Trophoblast cell (in vitro differentiated cells and primary cell): Measurements from ENCODE around the gene AUTS2.

ENCODE experiments used
- DNase-seq, 2 donors: peaks; one replicate each; pipeline ENCODE4 v3.0.0-alpha.2; 2016
- H2AFZ ChIP-seq: 2 replicates; pipeline ENCODE4 v1.6.1; 2013; ENCODE audit warnings: low read length, moderate library complexity, mild to moderate bottlenecking; ENCODE audit not compliant: insufficient read depth, poor library complexity
- H2AK5ac ChIP-seq: 2 replicates; pipeline ENCODE4 v1.6.1; 2013; ENCODE audit warnings: mild to moderate bottlenecking, low read length
- H2BK120ac ChIP-seq: 2 replicates; pipeline ENCODE4 v1.6.1; 2013; ENCODE audit warnings: low read length, mild to moderate bottlenecking, moderate library complexity; ENCODE audit not compliant: insufficient read depth, poor library complexity
- H2BK12ac ChIP-seq: 2 replicates; pipeline ENCODE4 v1.6.1; 2013; ENCODE audit warnings: mild to moderate bottlenecking, low read length, moderate library complexity
- H2BK5ac ChIP-seq: 2 replicates; pipeline ENCODE4 v1.6.1; 2013; ENCODE audit warnings: low read length, low read depth, moderate library complexity, mild to moderate bottlenecking; ENCODE audit not compliant: poor library complexity
- H3K14ac ChIP-seq: 2 replicates; pipeline ENCODE4 v1.6.1; 2013; ENCODE audit warnings: mild to moderate bottlenecking, low read length
- H3K18ac ChIP-seq: 2 replicates; pipeline ENCODE4 v1.6.1; 2013; ENCODE audit warnings: mild to moderate bottlenecking, low read length
- H3K23ac ChIP-seq: 2 replicates; pipeline ENCODE4 v1.6.1; 2013; ENCODE audit warnings: low read length
- H3K27ac ChIP-seq: 2 replicates; pipeline ENCODE4 v1.5.1; 2013; ENCODE audit warnings: low read depth, mild to moderate bottlenecking, inconsistent platforms, low read length, moderate library complexity
- H3K27me3 ChIP-seq: 2 replicates; pipeline ENCODE4 v1.6.1; 2013; ENCODE audit warnings: inconsistent platforms, mild to moderate bottlenecking, low read length, moderate library complexity; ENCODE audit not compliant: insufficient read depth
- H3K36me3 ChIP-seq, 2 experiments: 1 replicate in 1 of 2; 2 replicates in 1 of 2; pipeline ENCODE4 v1.6.1; 2013; ENCODE audit warnings: low read length in 2 of 2, mild to moderate bottlenecking in 2 of 2, moderate library complexity in 1 of 2; ENCODE audit not compliant: insufficient read depth in 2 of 2, control insufficient read depth in 1 of 2
- H3K4ac ChIP-seq: 2 replicates; pipeline ENCODE4 v1.6.1; 2013; ENCODE audit warnings: low read depth, mild to moderate bottlenecking, low read length, moderate library complexity
- H3K4me1 ChIP-seq, 2 experiments: 1 replicate in 1 of 2; 2 replicates in 1 of 2; pipeline ENCODE4 v1.6.1; 2013; ENCODE audit warnings: low read length in 2 of 2, mild to moderate bottlenecking in 2 of 2, moderate library complexity in 1 of 2; ENCODE audit not compliant: insufficient read depth in 2 of 2, control insufficient read depth in 1 of 2
- H3K4me2 ChIP-seq: 2 replicates; pipeline ENCODE4 v1.6.1; 2013; ENCODE audit warnings: inconsistent platforms, mild to moderate bottlenecking, low read length, moderate library complexity
- H3K4me3 ChIP-seq: 2 replicates; pipeline ENCODE4 v1.5.1; 2013; ENCODE audit warnings: mild to moderate bottlenecking, low read depth, low read length, inconsistent platforms
- H3K79me1 ChIP-seq: one replicate; pipeline ENCODE4 v1.6.1; 2013; ENCODE audit warnings: low read length
- H3K79me2 ChIP-seq: 2 replicates; pipeline ENCODE4 v1.6.1; 2013; ENCODE audit warnings: low read length, mild to moderate bottlenecking; ENCODE audit not compliant: control insufficient read depth, insufficient read depth, poor library complexity
- H3K9ac ChIP-seq: 2 replicates; pipeline ENCODE4 v1.6.1; 2013; ENCODE audit warnings: mild to moderate bottlenecking, low read length
- H3K9me3 ChIP-seq: 2 replicates; pipeline ENCODE4 v1.6.1; 2013; ENCODE audit warnings: low read depth, mild to moderate bottlenecking, control low read depth, inconsistent platforms, low read length; ENCODE audit not compliant: insufficient read depth
- H4K12ac ChIP-seq: 2 replicates; pipeline ENCODE4 v1.6.1; 2013; ENCODE audit warnings: low read depth, mild to moderate bottlenecking, low read length, moderate library complexity
- H4K8ac ChIP-seq: 2 replicates; pipeline ENCODE4 v1.6.1; 2013; ENCODE audit warnings: low read depth, mild to moderate bottlenecking, low read length, moderate library complexity
- H4K91ac ChIP-seq: one replicate; pipeline ENCODE4 v1.6.1; 2013; ENCODE audit warnings: low read depth, mild to moderate bottlenecking, low read length, moderate library complexity
- WGBS: extraction: QIAGEN DNeasy Blood & Tissue Kit; methylation state at CpG from one replicate; pipeline ENCODE4 v1.1.7; 2013; ENCODE audit warnings: missing lambda C conversion rate; ENCODE audit not compliant: insufficient read length, insufficient coverage; ENCODE audit errors: extremely low coverage; 5-methylcytosine and 5-hydroxymethylcytosine counted together

AUTS2 gene

GRCh38 chr7:70208236-70209063 lies 610.2 kb downstream of the AUTS2 start:
- H3K79me2 ChIP-seq, result no peaks in the 10 kb centered on the region
- no peak overlapping the region for H3K4me3 ChIP-seq
- H3K4me2 ChIP-seq, result no peak overlapping the region
- H3K9ac ChIP-seq, result no peak overlapping the region
- H3K4ac ChIP-seq, result no peak overlapping the region
- no peaks in the 10 kb centered on the region for H3K4me1 ChIP-seq
- no peak overlapping the region for H2AFZ ChIP-seq
- no peak for DNase-seq
- H3K27ac ChIP-seq, result no peak overlapping the region
- no peak overlapping the region for H2AK5ac ChIP-seq
- WGBS, result no CpG with 5 or more reads among the region's 5 CpGs
- no peaks in the 10 kb centered on the region for H3K79me1 ChIP-seq
- H3K23ac ChIP-seq, result no peak overlapping the region
- no peak overlapping the region for H2BK5ac ChIP-seq
- H4K8ac ChIP-seq, result no peak overlapping the region
- no peaks in the 10 kb centered on the region for H3K9me3 ChIP-seq
- H4K91ac ChIP-seq, result no peak overlapping the region
- H2BK120ac ChIP-seq, result no peak overlapping the region
- H4K12ac ChIP-seq, result no peak overlapping the region
- H3K36me3 ChIP-seq, result no peaks in the 10 kb centered on the region
- no peak overlapping the region for H3K18ac ChIP-seq
- H3K27me3 ChIP-seq, result no peaks in the 10 kb centered on the region
- H3K14ac ChIP-seq, result no peak overlapping the region
- no peak overlapping the region for H2BK12ac ChIP-seq

- Histone ChIP-seq H3K4me1 (no peaks in the 10 kb centered on the region), H3K9me3 (no peaks in the 10 kb centered on the region), H2AK5ac (no peak overlapping the region), H3K4me2 (no peak overlapping the region), H3K4ac (no peak overlapping the region), H3K14ac (no peak overlapping the region), H4K91ac (no peak overlapping the region), H3K4me3 (no peak overlapping the region), H3K23ac (no peak overlapping the region), H3K36me3 (no peaks in the 10 kb centered on the region), H4K8ac (no peak overlapping the region), H3K79me1 (no peaks in the 10 kb centered on the region), H2BK12ac (no peak overlapping the region), H3K18ac (no peak overlapping the region), H3K27me3 (no peaks in the 10 kb centered on the region), H3K27ac (no peak overlapping the region), H3K9ac (no peak overlapping the region), H2BK5ac (no peak overlapping the region), H2BK120ac (no peak overlapping the region), H2AFZ (no peak overlapping the region), H3K79me2 (no peaks in the 10 kb centered on the region), H4K12ac (no peak overlapping the region)
- no peak for DNase-seq
- no CpG with 5 or more reads among the region's 5 CpGs for WGBS
These were observed 612.1 kb downstream of the AUTS2 start for GRCh38 chr7:70210200-70210935.

- Histone ChIP-seq H3K4me3 (no peak overlapping the region), H3K14ac (no peak overlapping the region), H3K4me2 (no peak overlapping the region), H3K23ac (no peak overlapping the region), H3K36me3 (no peaks in the 10 kb centered on the region), H3K9me3 (no peaks in the 10 kb centered on the region), H2BK12ac (no peak overlapping the region), H3K27ac (no peak overlapping the region), H4K91ac (no peak overlapping the region), H3K79me1 (no peaks in the 10 kb centered on the region), H4K12ac (no peak overlapping the region), H2AFZ (no peak overlapping the region), H3K27me3 (no peaks in the 10 kb centered on the region), H3K4me1 (no peaks in the 10 kb centered on the region), H3K79me2 (no peaks in the 10 kb centered on the region), H2AK5ac (no peak overlapping the region), H3K4ac (no peak overlapping the region), H4K8ac (no peak overlapping the region), H2BK5ac (no peak overlapping the region), H2BK120ac (no peak overlapping the region), H3K18ac (no peak overlapping the region), H3K9ac (no peak overlapping the region)
- no peak for DNase-seq
- no CpG with 5 or more reads among the region's 6 CpGs for WGBS
These were observed 612.6 kb downstream of the AUTS2 start for GRCh38 chr7:70210936-70211310.

- whole genome bisulfite sequencing, result no CpG with 5 or more reads among the region's 6 CpGs
- Histone ChIP-seq H3K4ac (no peak overlapping the region), H3K36me3 (no peaks in the 10 kb centered on the region), H2BK5ac (no peak overlapping the region), H3K18ac (no peak overlapping the region), H2BK12ac (no peak overlapping the region), H3K9me3 (no peaks in the 10 kb centered on the region), H3K14ac (no peak overlapping the region), H3K4me1 (no peaks in the 10 kb centered on the region), H2BK120ac (no peak overlapping the region), H2AK5ac (no peak overlapping the region), H3K4me3 (no peak overlapping the region), H3K4me2 (no peak overlapping the region), H2AFZ (no peak overlapping the region), H3K79me1 (no peaks in the 10 kb centered on the region), H4K8ac (no peak overlapping the region), H3K27ac (no peak overlapping the region), H3K23ac (no peak overlapping the region), H3K9ac (no peak overlapping the region), H4K91ac (no peak overlapping the region), H3K27me3 (no peaks in the 10 kb centered on the region), H4K12ac (no peak overlapping the region), H3K79me2 (no peaks in the 10 kb centered on the region)
- DNase-seq, result no peak
These were observed 614.0 kb downstream of the AUTS2 start for GRCh38 chr7:70212281-70212680.
